ENCODE measurements around the gene SLCO2A1. TPM values are rescaled to one million over a fixed set of nuclear protein-coding genes. Genes with fewer than 3 reads are reported as not detected.

Gene SLCO2A1
- total RNA-seq, 1 donor from 2014 or later = 0.07 TPM

DNA sequence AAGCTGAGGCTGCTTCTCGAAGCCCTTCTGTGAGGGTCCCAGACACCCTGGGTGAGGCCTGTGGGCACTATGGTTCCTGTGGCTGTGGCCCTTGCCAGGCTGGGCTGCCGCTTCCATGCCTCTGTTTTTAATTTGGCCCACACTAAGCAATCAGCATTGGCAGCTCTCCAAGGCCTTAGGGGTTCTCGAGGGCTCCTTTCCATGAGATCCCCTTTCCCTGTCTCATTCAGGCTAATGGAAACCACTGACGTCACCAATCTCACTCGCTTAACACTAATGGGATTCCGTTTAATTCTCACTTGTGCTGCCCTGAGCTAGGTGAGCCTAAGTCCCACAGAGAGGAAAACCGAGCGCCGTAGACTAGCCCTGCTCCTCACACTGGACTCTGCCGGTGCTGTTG, 73.8 kb downstream of the SLCO2A1 start:
- peaks cover 5% of the 10 kb centered on the region for H3K27me3 Mint-ChIP-seq (ENCODE audit: insufficient read depth, low read depth)
- Histone ChIP-seq H3K4me3 (no peak overlapping the region), H4K20me1 (ENCODE audit: low read depth) (no peaks in the 10 kb centered on the region), H3K4me2 (no peak overlapping the region), H3K9me3 (ENCODE audit: low read depth) (no peaks in the 10 kb centered on the region), H3K27me3 (no peaks in the 10 kb centered on the region), H3K36me3 (no peaks in the 10 kb centered on the region), H3K79me2 (ENCODE audit: low read depth) (no peaks in the 10 kb centered on the region), H3K4me1 (no peaks in the 10 kb centered on the region), H3K27ac (no peak overlapping the region), H3K9ac (no peak overlapping the region), H3F3A (ENCODE audit: low read depth) (no peaks in the 10 kb centered on the region), H2AFZ (replicated peaks) (no peak overlapping the region)
- no peak for DNase-seq (ENCODE audit: low spot score)
- no peak overlapping the region for H3K27ac Mint-ChIP-seq
- TF ChIP-seq EZH2 (IDR thresholded peaks at IDR 0.05) (no peak), CTCF (IDR thresholded peaks at IDR 0.05) (no peak), EZH2phosphoT487 (IDR thresholded peaks at IDR 0.05) (no peak)
- peaks cover 2% of the 10 kb centered on the region for H3K9me3 Mint-ChIP-seq
- H3K4me3 Mint-ChIP-seq = no peak overlapping the region
- H3K36me3 Mint-ChIP-seq = no peaks in the 10 kb centered on the region
- no peaks in the 10 kb centered on the region for H3K4me1 Mint-ChIP-seq

- H3K4me1 ChIP-seq = no peaks in the 10 kb centered on the region
- DNase-seq (ENCODE audit: low spot score) = no peak
- Mint-ChIP-seq H3K36me3 (no peaks in the 10 kb centered on the region), H3K27me3 (ENCODE audit: insufficient read depth, low read depth) (peaks cover 5% of the 10 kb centered on the region), H3K9me3 (peaks cover 2% of the 10 kb centered on the region), H3K4me3 (no peak overlapping the region), H3K27ac (no peak overlapping the region), H3K4me1 (no peaks in the 10 kb centered on the region)
- no peak for TF ChIP-seq CTCF (IDR thresholded peaks at IDR 0.05)
- no peak for TF ChIP-seq EZH2 (IDR thresholded peaks at IDR 0.05)
- no peak for TF ChIP-seq EZH2phosphoT487 (IDR thresholded peaks at IDR 0.05)
- no peaks in the 10 kb centered on the region for H3K9me3 ChIP-seq (ENCODE audit: low read depth)
- H4K20me1 ChIP-seq (ENCODE audit: low read depth) = no peaks in the 10 kb centered on the region
- no peak overlapping the region for H3K4me2 ChIP-seq
- H3K27ac ChIP-seq = no peak overlapping the region
- H3K4me3 ChIP-seq = no peak overlapping the region
- no peak overlapping the region for H2AFZ ChIP-seq (replicated peaks)
- H3K36me3 ChIP-seq = no peaks in the 10 kb centered on the region
- no peaks in the 10 kb centered on the region for H3K27me3 ChIP-seq
- no peaks in the 10 kb centered on the region for H3K79me2 ChIP-seq (ENCODE audit: low read depth)
- H3F3A ChIP-seq (ENCODE audit: low read depth) = no peaks in the 10 kb centered on the region
- H3K9ac ChIP-seq = no peak overlapping the region
These were observed 74.9 kb downstream of the SLCO2A1 start for GRCh38 chr3:133954717-133955360.

DNA sequence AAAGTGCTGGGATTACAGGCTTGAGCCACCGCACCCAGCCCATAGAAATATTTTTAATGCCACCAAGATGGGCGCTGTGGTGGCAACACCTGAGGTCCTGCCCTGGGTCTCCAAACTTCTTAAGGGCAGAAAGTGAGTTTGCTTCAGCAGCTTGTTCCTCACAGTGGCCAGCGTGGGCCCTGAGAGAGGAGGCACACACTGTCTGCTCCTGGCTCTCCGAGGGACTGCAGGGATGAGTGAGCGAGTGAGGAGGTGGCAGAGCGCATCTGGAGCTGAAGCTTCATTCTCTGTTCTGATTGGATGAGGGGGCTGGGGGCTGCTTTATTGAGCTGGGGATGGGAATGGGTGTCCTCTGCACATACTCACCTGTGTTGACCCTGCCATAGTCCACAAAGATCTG, 76.4 kb downstream of the SLCO2A1 start:
- peaks cover 2% of the 10 kb centered on the region for H3K9me3 Mint-ChIP-seq
- Histone ChIP-seq H3K4me3 (no peak overlapping the region), H3K36me3 (no peaks in the 10 kb centered on the region), H3K4me2 (no peak overlapping the region), H3F3A (ENCODE audit: low read depth) (no peaks in the 10 kb centered on the region), H4K20me1 (ENCODE audit: low read depth) (no peaks in the 10 kb centered on the region), H3K4me1 (no peaks in the 10 kb centered on the region), H3K79me2 (ENCODE audit: low read depth) (no peaks in the 10 kb centered on the region), H3K9ac (no peak overlapping the region), H2AFZ (replicated peaks) (no peak overlapping the region), H3K9me3 (ENCODE audit: low read depth) (no peaks in the 10 kb centered on the region), H3K27ac (no peak overlapping the region), H3K27me3 (no peaks in the 10 kb centered on the region)
- H3K4me1 Mint-ChIP-seq = no peaks in the 10 kb centered on the region
- TF ChIP-seq CTCF (IDR thresholded peaks at IDR 0.05) = no peak
- no peak for TF ChIP-seq EZH2 (IDR thresholded peaks at IDR 0.05)
- TF ChIP-seq EZH2phosphoT487 (IDR thresholded peaks at IDR 0.05) = no peak
- H3K36me3 Mint-ChIP-seq = no peaks in the 10 kb centered on the region
- no peak overlapping the region for H3K27ac Mint-ChIP-seq
- peaks cover 8% of the 10 kb centered on the region for H3K27me3 Mint-ChIP-seq (ENCODE audit: insufficient read depth, low read depth)
- no peak for DNase-seq (ENCODE audit: low spot score)
- H3K4me3 Mint-ChIP-seq = no peak overlapping the region

Data from neural progenitor cell (in vitro differentiated cells).